ENCODE data around the gene HUS1B. TPM values are rescaled to one million over a fixed set of nuclear protein-coding genes. Genes with fewer than 3 reads are reported as not detected.

HUS1B gene
- total and polyA plus RNA-seq, 2 experiments from 2014 or later: 1.2 TPM; not detected in 1

GRCh38 chr6:683742-684440 lies 27.0 kb upstream of the HUS1B start:
- no peak for TF ChIP-seq CTCF (IDR thresholded peaks at IDR 0.05; ENCODE audit: low read depth, low read length)
- H3K27ac ChIP-seq: no peak overlapping the region
- no peaks in the 10 kb centered on the region for H3K9me3 ChIP-seq (ENCODE audit: low read depth)
- H3K27me3 ChIP-seq: no peaks in the 10 kb centered on the region
- H3K4me3 ChIP-seq: no peak overlapping the region
- peak; percentile 57 to 82 for DNase-seq (ENCODE audit: low read depth in 1 of 2, low spot score in 1 of 2)
- H3K4me1 ChIP-seq (ENCODE audit: low read depth): peaks cover 8% of the 10 kb centered on the region
- no peaks in the 10 kb centered on the region for H3K36me3 ChIP-seq

DNA sequence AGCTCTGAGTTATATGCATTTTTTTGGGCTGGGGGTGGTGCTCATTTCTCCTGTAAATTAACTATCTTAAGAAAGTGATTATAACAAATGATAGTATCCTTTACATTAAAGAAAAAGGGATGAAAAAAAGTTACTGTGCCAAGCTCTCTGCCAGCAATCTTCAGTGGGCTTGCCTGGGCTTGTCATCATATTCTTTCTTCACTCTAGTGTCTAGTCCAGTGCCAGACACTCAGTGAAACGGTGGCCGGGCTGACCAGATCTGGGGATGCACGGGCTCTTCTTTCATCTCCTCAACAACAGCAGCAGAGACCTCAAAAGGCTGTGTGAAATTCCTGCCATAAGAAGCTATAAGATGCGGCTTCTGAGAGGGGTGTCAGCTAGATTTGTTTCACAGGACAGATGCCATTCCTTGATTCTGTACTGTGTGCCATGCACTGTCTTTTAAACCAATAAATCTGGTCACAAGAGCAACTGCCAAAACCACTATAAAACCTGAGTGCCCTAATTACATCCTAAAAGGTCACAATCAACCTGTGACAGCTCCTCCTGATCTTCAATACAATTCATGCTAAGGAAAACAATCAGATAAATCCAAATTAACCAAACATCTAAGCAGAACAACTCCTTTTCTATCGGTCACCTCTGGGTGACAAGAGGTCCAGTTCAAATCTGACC lies 23.9 kb upstream of the HUS1B start:
- no peak for DNase-seq (ENCODE audit: low read depth in 1 of 2, low spot score in 1 of 2)
- Histone ChIP-seq H3K4me1 (ENCODE audit: low read depth) (peaks cover 8% of the 10 kb centered on the region), H3K36me3 (no peaks in the 10 kb centered on the region), H3K4me3 (no peak overlapping the region), H3K27me3 (no peaks in the 10 kb centered on the region), H3K27ac (no peak overlapping the region), H3K9me3 (ENCODE audit: low read depth) (no peaks in the 10 kb centered on the region)
- TF ChIP-seq CTCF (IDR thresholded peaks at IDR 0.05; ENCODE audit: low read depth, low read length): no peak

GRCh38 chr6:680251-680650 lies 23.4 kb upstream of the HUS1B start:
- DNase-seq (ENCODE audit: low read depth in 1 of 2, low spot score in 1 of 2): no peak

GRCh38 chr6:679282-679681 lies 22.4 kb upstream of the HUS1B start:
- peaks cover 8% of the 10 kb centered on the region for H3K4me1 ChIP-seq (ENCODE audit: low read depth)
- no peak overlapping the region for H3K4me3 ChIP-seq
- H3K9me3 ChIP-seq (ENCODE audit: low read depth): no peaks in the 10 kb centered on the region
- H3K27ac ChIP-seq: no peak overlapping the region
- H3K27me3 ChIP-seq: no peaks in the 10 kb centered on the region
- DNase-seq (ENCODE audit: low read depth in 1 of 2, low spot score in 1 of 2): no peak
- H3K36me3 ChIP-seq: no peaks in the 10 kb centered on the region
- no peak for TF ChIP-seq CTCF (IDR thresholded peaks at IDR 0.05; ENCODE audit: low read depth, low read length)

More at GRCh38 chr6:680251-680650, 23.4 kb upstream of the HUS1B start:
- Histone ChIP-seq H3K27me3 (no peaks in the 10 kb centered on the region), H3K4me3 (no peak overlapping the region), H3K36me3 (no peaks in the 10 kb centered on the region), H3K27ac (no peak overlapping the region), H3K4me1 (ENCODE audit: low read depth) (peaks cover 8% of the 10 kb centered on the region), H3K9me3 (ENCODE audit: low read depth) (no peaks in the 10 kb centered on the region)
- no peak for TF ChIP-seq CTCF (IDR thresholded peaks at IDR 0.05; ENCODE audit: low read depth, low read length)

DNA sequence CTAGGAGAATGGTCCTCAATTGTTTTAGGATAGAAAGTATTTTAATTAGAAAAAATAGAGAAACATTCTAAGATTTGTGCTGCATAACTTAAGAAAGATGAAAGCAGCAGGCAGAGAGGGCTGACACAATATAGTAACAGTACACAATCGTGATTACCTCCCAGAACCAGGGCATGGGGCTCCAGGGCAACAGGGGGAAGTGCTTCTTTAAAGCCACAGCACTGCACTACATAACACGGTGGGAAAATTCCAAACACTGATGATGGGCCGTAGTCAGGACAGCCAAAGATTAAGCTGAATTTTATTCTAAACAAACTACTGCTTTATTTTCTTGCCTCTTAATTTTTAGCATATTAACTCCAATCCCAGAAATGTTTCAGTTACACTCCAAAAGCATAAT lies 21.6 kb upstream of the HUS1B start:
- Histone ChIP-seq H3K27ac (no peak overlapping the region), H3K27me3 (no peaks in the 10 kb centered on the region), H3K36me3 (no peaks in the 10 kb centered on the region), H3K4me1 (ENCODE audit: low read depth) (peaks cover 2% of the 10 kb centered on the region), H3K9me3 (ENCODE audit: low read depth) (no peaks in the 10 kb centered on the region), H3K4me3 (no peak overlapping the region)
- no peak for DNase-seq (ENCODE audit: low read depth in 1 of 2, low spot score in 1 of 2)
- no peak for TF ChIP-seq CTCF (IDR thresholded peaks at IDR 0.05; ENCODE audit: low read depth, low read length)

Measured in cardiac muscle cell (in vitro differentiated cells and primary cell).